HEK293T (cell line): ENCODE measurements around the gene LRRTM4.

Experiments
- ARNT ChIP-seq: fragments of 450-650 bp; IDR thresholded peaks from 2 replicates; pipeline ENCODE4 v1.6.1; 2017; ENCODE audit warnings: mild to moderate bottlenecking
- BHLHE40 ChIP-seq: fragments of 450-650 bp; IDR thresholded peaks from 2 replicates; pipeline ENCODE4 v1.6.1; 2016; ENCODE audit warnings: mild to moderate bottlenecking, moderate library complexity, borderline replicate concordance
- CTBP1 ChIP-seq: fragments of 450-650 bp; IDR thresholded peaks from 2 replicates; pipeline ENCODE4 v1.6.1; 2016; ENCODE audit warnings: borderline replicate concordance
- ELF4 ChIP-seq: fragments of 450-650 bp; IDR thresholded peaks from 2 replicates; pipeline ENCODE4 v1.6.1; 2017; ENCODE audit warnings: antibody characterized with exemption
- FOXA1 ChIP-seq: fragments of 450-650 bp; IDR thresholded peaks from 2 replicates; pipeline ENCODE4 v1.6.1; 2016; ENCODE audit warnings: mild to moderate bottlenecking
- FOXK2 ChIP-seq: fragments of 450-650 bp; IDR thresholded peaks from 2 replicates; pipeline ENCODE4 v1.6.1; 2016; ENCODE audit warnings: mild to moderate bottlenecking
- FOXM1 ChIP-seq: fragments of 450-650 bp; IDR thresholded peaks from 2 replicates; pipeline ENCODE4 v1.6.1; 2017; ENCODE audit warnings: mild to moderate bottlenecking, borderline replicate concordance
- L3MBTL2 ChIP-seq: fragments of 450-650 bp; conservative IDR thresholded peaks from 2 replicates; pipeline ENCODE4 v1.6.1; 2016; ENCODE audit warnings: mild to moderate bottlenecking
- NFRKB ChIP-seq: fragments of 450-650 bp; IDR thresholded peaks from 2 replicates; pipeline ENCODE4 v1.6.1; 2016; ENCODE audit warnings: mild to moderate bottlenecking, moderate library complexity
- PKNOX1 ChIP-seq: fragments of 450-650 bp; IDR thresholded peaks from 2 replicates; pipeline ENCODE4 v1.6.1; 2016
- SP1 ChIP-seq: fragments of 450-650 bp; IDR thresholded peaks from 2 replicates; pipeline ENCODE4 v1.6.1; 2017
- SUZ12 ChIP-seq: fragments of 450-650 bp; IDR thresholded peaks from 2 replicates; pipeline ENCODE4 v1.6.1; 2016; ENCODE audit warnings: mild to moderate bottlenecking
- TARDBP ChIP-seq: fragments of 450-650 bp; IDR thresholded peaks from 2 replicates; pipeline ENCODE4 v1.6.1; 2016
- ZNF384 ChIP-seq: fragments of 450-650 bp; IDR thresholded peaks from 2 replicates; pipeline ENCODE4 v1.6.1; 2016

- no peak for TF ChIP-seq FOXA1
- TF ChIP-seq BHLHE40: no peak
- no peak for TF ChIP-seq FOXM1
- TF ChIP-seq SP1: no peak
- no peak for TF ChIP-seq ELF4
- TF ChIP-seq SUZ12: no peak
- TF ChIP-seq NFRKB: no peak
- no peak for TF ChIP-seq PKNOX1
- TF ChIP-seq TARDBP: no peak
- TF ChIP-seq L3MBTL2: no peak
- TF ChIP-seq ARNT: no peak
- no peak for TF ChIP-seq ZNF384
- no peak for TF ChIP-seq FOXK2
- no peak for TF ChIP-seq CTBP1
Measured at GRCh38 chr2:77370511-77370910, 151.7 kb downstream of the LRRTM4 start.
